IPS-20b (cell line): ENCODE measurements around the gene MYRF.
A peak's percentile ranks its signal among the peaks of the same experiment; 100 is the strongest.

ENCODE experiments used
- H3K27ac ChIP-seq: one replicate; pipeline ENCODE4 v1.5.1; 2013; ENCODE audit warnings: low read length
- H3K27me3 ChIP-seq: 2 replicates; pipeline ENCODE4 v1.6.1; 2013; ENCODE audit warnings: mild to moderate bottlenecking, low read length, inconsistent platforms; ENCODE audit not compliant: insufficient read depth
- H3K36me3 ChIP-seq: 2 replicates; pipeline ENCODE4 v1.6.1; 2013; ENCODE audit warnings: low read depth, mild to moderate bottlenecking, inconsistent platforms, low read length, moderate library complexity; ENCODE audit not compliant: insufficient read depth
- H3K4me1 ChIP-seq: 2 replicates; pipeline ENCODE4 v1.6.1; 2013; ENCODE audit warnings: mild to moderate bottlenecking, control low read depth, inconsistent platforms, low read length, moderate library complexity; ENCODE audit not compliant: insufficient read depth
- H3K4me3 ChIP-seq: 2 replicates; pipeline ENCODE4 v1.5.1; 2013; ENCODE audit warnings: mild to moderate bottlenecking, low read length, inconsistent platforms
- H3K9ac ChIP-seq: 2 replicates; pipeline ENCODE4 v1.6.1; 2013; ENCODE audit warnings: low read depth, mild to moderate bottlenecking, inconsistent platforms, low read length, moderate library complexity
- H3K9me3 ChIP-seq: 2 replicates; pipeline ENCODE4 v1.6.1; 2013; ENCODE audit warnings: mild to moderate bottlenecking, low read depth, low read length, inconsistent platforms; ENCODE audit not compliant: insufficient read depth

MYRF gene

DNA sequence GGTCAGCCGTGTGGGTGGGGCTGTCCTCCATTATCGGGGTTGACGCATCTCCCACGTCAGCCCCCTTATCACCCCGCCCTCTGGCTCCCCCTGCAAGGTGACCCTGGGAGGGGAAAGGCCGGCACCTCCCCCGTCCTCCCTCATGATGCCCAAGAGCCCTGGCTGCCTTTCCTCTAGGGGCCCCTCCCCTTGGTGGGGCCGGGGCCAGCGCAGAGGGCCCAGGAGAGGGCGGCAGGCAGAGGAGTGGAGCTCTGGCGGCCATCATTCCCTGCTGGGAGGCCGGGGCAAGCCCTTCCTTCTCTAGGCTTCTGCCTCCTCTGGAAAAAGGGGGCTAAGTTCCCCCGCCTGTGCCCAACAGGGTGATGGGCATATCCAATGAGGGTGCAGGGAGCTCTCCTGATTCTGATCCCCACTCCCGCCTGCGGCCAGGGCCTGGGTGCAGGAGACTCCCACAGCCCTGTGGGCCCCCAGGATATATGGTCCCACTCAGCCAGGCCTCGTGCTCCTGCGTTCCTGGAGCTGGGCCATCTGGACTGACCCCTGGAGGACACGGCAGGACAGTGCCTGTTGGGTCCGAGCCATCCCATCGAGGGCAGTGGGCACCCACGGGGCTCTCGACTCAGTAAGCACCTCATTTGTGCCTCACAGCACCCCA, 12.3 kb downstream of the MYRF start:
- H3K27ac ChIP-seq, result no peak overlapping the region
- H3K4me3 ChIP-seq, result no peak overlapping the region
- H3K9me3 ChIP-seq, result no peaks in the 10 kb centered on the region
- H3K36me3 ChIP-seq, result no peaks in the 10 kb centered on the region
- H3K27me3 ChIP-seq, result no peaks in the 10 kb centered on the region
- H3K9ac ChIP-seq, result no peak overlapping the region
- no peaks in the 10 kb centered on the region; the same call in 1 of the 2 replicates for H3K4me1 ChIP-seq

DNA sequence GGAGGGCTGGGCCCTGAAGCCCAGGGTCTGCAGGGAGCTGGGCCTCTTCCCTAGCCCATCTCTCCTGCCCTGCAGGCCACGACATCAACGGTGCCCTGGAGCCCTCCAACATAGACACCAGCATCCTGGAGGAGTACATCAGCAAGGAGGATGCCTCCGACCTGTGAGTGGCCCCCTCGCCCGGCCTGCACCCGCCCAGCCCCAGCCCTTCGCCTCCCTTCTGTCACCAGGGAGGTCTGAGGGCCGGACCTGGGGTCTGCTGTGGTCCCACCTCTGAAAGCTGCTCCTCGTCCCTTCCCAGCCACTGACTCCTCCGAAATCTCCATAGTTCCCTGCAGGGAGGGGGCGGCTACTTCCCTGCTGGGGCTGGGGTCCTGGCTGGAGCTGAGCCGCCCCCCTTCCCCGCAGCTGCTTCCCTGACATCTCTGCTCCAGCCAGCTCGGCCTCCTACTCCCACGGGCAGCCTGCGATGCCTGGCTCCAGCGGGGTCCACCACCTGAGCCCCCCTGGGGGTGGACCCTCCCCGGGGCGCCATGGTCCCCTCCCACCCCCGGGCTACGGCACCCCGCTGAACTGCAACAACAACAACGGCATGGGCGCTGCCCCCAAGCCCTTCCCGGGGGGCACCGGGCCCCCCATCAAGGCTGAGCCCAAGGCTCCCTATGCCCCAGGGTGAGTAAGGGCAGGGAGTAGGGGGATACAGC, 13.3 kb downstream of the MYRF start:
- no peak overlapping the region for H3K27ac ChIP-seq
- no peaks in the 10 kb centered on the region for H3K9me3 ChIP-seq
- no peak overlapping the region for H3K4me3 ChIP-seq
- H3K4me1 ChIP-seq, result no peaks in the 10 kb centered on the region; the same call in 1 of the 2 replicates
- no peak overlapping the region for H3K9ac ChIP-seq
- no peaks in the 10 kb centered on the region for H3K36me3 ChIP-seq
- no peaks in the 10 kb centered on the region for H3K27me3 ChIP-seq

DNA sequence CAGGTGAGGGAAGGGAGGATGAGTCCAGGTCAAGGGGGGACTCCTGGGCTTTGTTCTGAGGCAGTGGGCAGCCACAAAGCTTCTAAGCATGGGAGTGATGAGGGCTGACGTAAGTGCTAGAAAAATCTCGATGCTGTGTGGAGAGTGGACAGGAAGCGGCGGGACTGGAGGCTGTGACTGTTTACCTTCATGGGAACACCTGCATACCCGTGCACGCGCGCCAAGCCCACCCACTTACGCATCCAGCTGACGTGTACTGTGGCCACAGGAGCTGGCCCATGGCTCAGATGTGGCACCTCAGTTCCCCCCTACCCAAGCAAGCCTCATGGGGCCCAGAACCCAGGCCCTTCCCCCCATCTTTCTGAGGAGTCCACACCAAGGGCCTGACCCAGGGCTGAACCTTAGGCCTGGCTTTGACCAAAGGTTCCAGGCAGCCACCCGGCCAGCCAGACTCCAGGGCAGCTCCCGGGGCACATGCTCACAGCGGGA, 14.0 kb downstream of the MYRF start:
- Histone ChIP-seq H3K27me3 (no peaks in the 10 kb centered on the region), H3K4me3 (no peak overlapping the region), H3K4me1 (no peaks in the 10 kb centered on the region; the same call in 1 of the 2 replicates), H3K9ac (no peak overlapping the region), H3K27ac (no peak overlapping the region), H3K36me3 (no peaks in the 10 kb centered on the region), H3K9me3 (no peaks in the 10 kb centered on the region)

DNA sequence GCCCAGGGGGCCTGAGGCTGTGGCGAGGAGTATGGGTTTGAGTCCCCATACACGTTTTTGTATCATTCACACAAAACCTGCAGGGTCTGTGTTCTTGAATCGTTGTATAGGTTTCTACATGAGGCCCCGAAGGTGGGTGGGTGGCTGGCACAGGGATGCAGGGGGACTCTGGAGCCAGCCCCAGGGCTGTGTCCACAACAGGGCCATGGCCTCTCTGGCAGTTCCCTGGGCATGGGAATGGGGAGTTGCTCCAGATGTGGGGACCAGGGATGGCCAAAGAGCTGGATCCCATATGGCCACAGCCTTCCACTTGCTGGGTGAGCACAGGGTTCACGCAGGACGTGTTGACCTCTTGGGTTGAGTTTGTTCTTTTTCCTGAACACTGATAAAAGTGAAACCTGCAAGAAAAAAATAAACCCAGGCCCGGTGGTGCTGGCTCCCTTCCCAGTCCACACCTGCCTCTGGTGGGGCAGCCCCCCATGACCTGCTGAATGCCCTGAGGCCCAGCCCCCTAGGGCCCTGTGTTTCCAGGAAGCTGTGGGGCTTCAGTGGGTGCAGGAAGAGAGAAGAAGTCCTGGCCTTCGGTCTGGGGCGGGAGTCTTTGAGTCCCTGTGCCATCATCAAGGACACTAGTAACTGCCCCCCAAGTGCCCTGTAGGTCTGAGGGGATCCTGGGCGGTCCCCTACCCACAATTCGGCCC, 16.1 kb downstream of the MYRF start:
- no peak overlapping the region for H3K27ac ChIP-seq
- no peaks in the 10 kb centered on the region for H3K36me3 ChIP-seq
- H3K9ac ChIP-seq, result no peak overlapping the region
- H3K4me3 ChIP-seq, result no peak overlapping the region
- no peaks in the 10 kb centered on the region for H3K27me3 ChIP-seq
- H3K9me3 ChIP-seq, result no peaks in the 10 kb centered on the region
- H3K4me1 ChIP-seq, result peaks cover 7% of the 10 kb centered on the region; the same call in 1 of the 2 replicates

DNA sequence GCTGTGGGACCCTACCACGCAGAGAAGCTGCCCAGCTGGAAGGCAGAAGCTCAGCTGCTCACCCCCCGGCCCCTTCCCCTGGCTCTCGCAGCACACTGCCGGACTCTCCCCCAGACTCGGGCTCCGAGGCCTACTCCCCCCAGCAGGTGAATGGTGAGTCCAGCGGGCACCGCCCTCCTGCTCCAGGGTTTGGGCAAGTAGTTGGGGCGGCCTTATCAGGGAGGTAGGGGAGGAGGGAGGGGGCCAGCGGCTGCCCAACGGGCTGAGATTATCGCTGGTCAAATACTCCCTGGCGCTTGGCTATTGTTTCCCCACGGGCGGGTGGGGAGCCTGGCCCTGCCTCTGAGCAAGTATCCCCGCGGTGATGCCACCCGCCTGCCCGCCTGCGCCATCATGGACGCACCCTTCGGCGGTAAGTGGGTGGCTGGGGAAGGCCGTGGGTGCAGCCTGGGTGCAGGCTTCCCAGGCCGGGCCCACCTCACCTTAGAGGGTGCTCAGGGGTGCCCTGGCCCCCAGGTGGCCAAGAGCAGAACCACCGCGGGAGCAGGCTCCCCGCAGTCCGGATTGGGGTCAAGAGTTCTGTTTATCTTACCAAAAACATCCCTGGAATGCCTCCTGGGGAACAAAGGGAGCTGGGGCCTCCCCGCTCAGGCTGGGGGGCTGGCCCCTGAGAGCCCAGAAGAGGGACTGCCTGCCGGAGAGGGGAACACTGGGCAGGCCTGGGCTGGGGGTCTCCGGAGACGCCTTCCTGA, 16.9 kb downstream of the MYRF start:
- H3K4me3 ChIP-seq, result no peak overlapping the region
- no peak overlapping the region for H3K27ac ChIP-seq
- H3K27me3 ChIP-seq, result no peaks in the 10 kb centered on the region
- H3K9me3 ChIP-seq, result no peaks in the 10 kb centered on the region
- H3K9ac ChIP-seq, result no peak overlapping the region
- H3K36me3 ChIP-seq, result no peaks in the 10 kb centered on the region
- peaks cover 7% of the 10 kb centered on the region; the same call in 1 of the 2 replicates for H3K4me1 ChIP-seq

DNA sequence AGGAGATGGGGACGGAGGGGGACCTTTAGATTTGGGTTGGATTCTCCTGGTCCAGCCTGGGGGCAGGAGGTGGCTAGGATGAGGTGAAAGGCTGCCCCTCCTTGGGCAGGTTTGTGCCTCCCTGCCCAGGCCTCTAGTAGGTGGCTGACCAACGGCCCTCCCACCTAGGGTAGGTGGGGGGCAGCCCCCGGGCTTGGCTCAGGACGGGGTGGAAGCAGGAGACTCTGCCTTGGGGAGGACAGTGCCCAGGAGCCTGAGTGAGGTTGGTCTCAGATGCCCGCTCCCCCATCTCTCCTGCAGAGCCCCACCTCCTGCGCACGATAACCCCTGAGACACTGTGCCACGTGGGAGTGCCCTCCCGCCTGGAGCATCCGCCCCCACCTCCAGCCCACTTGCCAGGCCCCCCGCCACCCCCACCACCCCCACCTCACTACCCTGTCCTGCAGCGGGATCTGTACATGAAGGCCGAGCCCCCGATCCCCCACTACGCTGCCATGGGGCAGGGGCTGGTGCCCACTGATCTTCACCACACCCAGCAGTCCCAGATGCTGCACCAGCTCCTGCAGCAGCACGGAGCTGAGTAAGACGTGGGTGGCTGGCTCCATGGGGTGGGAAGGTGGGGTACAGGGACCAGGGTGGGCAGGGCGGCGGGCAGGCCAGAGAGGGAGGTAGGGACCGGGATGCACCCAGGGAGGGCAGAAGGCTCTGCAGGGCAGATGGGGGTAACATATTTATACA, 17.7 kb downstream of the MYRF start:
- Histone ChIP-seq H3K4me3 (no peak overlapping the region), H3K9me3 (no peaks in the 10 kb centered on the region), H3K9ac (no peak overlapping the region), H3K36me3 (no peaks in the 10 kb centered on the region), H3K27ac (no peak overlapping the region), H3K4me1 (peaks cover 7% of the 10 kb centered on the region; the same call in 1 of the 2 replicates), H3K27me3 (no peaks in the 10 kb centered on the region)

DNA sequence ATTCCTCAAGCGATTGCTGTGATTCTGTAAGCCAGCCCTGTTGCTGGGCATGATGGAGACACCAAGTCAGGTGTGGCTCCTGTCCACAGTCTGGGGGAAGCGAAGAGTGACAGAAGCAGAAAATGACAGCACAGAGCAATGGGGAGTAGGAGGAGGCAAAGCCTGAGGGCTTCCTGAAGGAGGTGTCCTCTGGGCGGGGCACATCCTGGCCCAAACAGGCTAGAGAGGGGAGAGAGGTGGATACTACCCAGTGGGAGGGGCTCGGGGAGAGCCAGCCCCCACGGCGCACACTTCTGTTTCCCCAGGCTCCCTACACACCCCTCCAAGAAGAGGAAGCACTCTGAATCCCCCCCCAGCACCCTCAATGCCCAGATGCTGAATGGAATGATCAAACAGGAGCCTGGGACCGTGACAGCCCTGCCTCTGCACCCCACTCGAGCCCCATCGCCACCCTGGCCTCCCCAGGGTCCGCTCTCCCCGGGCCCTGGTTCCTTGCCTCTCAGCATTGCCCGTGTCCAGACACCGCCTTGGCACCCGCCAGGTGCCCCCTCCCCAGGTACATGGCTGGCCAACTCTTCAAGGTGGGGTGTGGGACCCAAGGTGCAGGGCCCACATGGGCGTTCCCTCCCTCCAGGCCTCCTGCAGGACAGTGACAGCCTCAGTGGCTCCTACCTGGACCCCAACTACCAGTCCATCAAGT, 18.9 kb downstream of the MYRF start:
- Histone ChIP-seq H3K4me3 (no peak overlapping the region), H3K9me3 (no peaks in the 10 kb centered on the region), H3K27me3 (no peaks in the 10 kb centered on the region), H3K9ac (no peak overlapping the region), H3K36me3 (no peaks in the 10 kb centered on the region), H3K27ac (no peak overlapping the region), H3K4me1 (peaks cover 7% of the 10 kb centered on the region; the same call in 1 of the 2 replicates)

DNA sequence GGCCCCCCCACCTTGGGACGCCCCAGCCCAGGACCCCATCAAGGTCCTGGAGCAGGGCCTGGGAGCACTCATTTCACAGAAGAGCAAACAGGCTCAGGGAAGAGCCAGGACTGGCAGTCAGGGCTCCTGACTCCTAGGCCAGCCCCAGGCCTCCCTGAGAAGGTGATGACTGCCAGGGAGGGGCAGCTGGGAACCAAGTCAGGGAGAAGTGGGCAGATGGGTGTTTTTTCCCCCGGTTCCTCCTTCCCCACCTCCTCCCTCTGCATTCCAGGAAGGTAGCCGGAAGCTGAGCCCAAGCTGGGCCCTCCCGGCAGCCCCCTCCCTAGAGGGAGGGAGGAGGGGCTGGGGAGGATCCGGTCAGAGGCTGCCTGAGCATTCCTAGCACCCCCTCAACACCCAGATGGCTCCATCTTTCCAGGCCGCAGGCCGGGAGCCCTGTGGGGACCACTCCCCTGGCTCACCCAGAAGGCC, 19.6 kb downstream of the MYRF start:
- Histone ChIP-seq H3K27ac (peak overlapping the region; percentile 62), H3K9me3 (no peaks in the 10 kb centered on the region), H3K9ac (no peak overlapping the region; the same call in 1 of the 2 replicates), H3K4me3 (no peak overlapping the region), H3K36me3 (no peaks in the 10 kb centered on the region), H3K27me3 (no peaks in the 10 kb centered on the region), H3K4me1 (peaks cover 7% of the 10 kb centered on the region; the same call in 1 of the 2 replicates)

DNA sequence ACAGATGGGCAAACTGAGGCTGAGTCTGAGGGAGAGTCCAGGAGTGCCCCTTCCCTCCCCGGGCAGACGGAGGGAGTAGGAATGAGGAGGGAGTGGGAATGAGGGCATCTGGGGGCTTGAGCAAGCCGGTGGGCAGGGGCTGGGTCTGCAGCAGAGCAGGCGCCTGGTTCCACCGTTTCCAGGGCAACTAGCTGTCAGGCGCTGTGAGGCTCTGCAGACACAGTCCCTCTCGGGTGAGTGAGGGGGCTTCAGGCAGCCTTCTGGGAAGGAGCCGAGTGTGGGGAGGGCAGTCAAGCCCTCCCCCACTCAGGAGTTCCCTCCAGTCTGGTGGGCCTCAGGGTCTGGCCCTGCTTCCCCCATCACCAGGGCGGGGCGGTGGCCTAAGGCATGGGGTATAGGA, 20.9 kb downstream of the MYRF start:
- no peaks in the 10 kb centered on the region for H3K9me3 ChIP-seq
- no peak overlapping the region for H3K9ac ChIP-seq
- no peak overlapping the region for H3K27ac ChIP-seq
- peaks cover 7% of the 10 kb centered on the region; the same call in 1 of the 2 replicates for H3K4me1 ChIP-seq
- H3K27me3 ChIP-seq, result no peaks in the 10 kb centered on the region
- H3K36me3 ChIP-seq, result no peaks in the 10 kb centered on the region
- no peak overlapping the region for H3K4me3 ChIP-seq

DNA sequence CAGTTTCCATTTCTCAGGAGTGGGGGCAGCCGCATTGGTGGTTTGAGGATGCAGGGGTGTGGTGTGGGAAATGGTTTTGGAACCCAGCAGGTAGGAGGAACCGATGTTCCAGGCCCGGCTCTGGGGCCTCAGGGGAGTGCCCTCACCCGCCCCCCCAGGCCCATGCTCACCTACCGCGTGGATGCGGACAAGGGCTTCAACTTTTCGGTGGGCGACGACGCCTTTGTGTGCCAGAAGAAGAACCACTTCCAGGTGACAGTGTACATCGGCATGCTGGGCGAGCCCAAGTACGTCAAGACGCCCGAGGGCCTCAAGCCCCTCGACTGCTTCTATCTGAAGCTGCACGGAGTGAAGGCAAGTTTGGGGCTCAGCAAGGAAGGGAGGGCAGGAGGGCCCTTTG, 21.4 kb downstream of the MYRF start:
- Histone ChIP-seq H3K36me3 (no peaks in the 10 kb centered on the region), H3K4me3 (no peak overlapping the region), H3K27me3 (no peaks in the 10 kb centered on the region), H3K9me3 (no peaks in the 10 kb centered on the region), H3K4me1 (peaks cover 7% of the 10 kb centered on the region; the same call in 1 of the 2 replicates), H3K27ac (no peak overlapping the region), H3K9ac (no peak overlapping the region)
